ENCODE results near the gene JAKMIP3. TPM values are rescaled to one million over a fixed set of nuclear protein-coding genes. Genes with fewer than 3 reads are reported as not detected.
A peak's percentile ranks its signal among the peaks of the same experiment; 100 is the strongest.

Gene JAKMIP3
- total RNA-seq, 1 donor from 2014 or later = 0.18 TPM

DNA sequence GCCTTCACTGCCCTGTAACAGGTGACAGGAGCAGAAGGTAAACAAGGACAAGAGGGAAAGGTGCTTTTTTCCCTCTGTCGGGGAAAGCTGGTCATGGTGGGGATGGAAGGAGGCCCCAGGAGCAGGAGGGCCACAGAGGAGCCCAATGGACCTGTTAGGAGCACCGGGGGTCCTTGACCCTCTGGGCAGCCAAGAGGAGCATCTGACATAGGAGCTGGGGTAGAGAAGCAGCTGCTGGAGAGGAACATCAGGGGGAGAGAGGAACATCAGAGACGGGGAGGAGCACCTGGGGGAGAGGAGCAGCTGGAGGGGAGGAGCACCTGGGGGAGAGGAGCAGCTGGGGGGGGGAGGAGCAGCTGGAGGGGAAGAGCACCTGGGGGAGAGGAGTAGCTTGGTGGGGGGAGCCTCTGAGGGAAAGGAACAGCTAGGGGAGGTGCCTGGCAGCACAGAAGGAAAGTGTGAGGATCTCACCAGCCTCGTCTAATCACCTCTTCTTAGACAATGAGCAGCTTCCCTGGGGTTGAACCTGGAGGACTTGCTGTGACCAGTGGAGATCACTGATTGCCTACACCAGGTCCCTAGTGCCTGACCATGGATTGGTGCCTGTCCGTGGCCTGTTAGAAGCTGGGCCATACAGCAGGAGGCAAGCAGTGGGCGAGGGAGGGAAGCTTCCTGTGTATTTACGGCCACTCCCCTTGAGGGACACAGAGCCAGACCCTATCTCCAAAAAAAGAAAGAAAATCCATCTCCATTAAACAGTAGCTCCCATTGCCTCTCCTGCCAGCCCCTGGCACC lies 37.6 kb downstream of the JAKMIP3 start:
- Histone ChIP-seq H3K27me3 (ENCODE audit: low read depth) (no peaks in the 10 kb centered on the region), H3K9me3 (no peaks in the 10 kb centered on the region), H3K36me3 (no peaks in the 10 kb centered on the region), H3K4me3 (no peak overlapping the region), H3K27ac (no peak overlapping the region), H3K4me1 (no peaks in the 10 kb centered on the region)
- TF ChIP-seq, protein P1, sequence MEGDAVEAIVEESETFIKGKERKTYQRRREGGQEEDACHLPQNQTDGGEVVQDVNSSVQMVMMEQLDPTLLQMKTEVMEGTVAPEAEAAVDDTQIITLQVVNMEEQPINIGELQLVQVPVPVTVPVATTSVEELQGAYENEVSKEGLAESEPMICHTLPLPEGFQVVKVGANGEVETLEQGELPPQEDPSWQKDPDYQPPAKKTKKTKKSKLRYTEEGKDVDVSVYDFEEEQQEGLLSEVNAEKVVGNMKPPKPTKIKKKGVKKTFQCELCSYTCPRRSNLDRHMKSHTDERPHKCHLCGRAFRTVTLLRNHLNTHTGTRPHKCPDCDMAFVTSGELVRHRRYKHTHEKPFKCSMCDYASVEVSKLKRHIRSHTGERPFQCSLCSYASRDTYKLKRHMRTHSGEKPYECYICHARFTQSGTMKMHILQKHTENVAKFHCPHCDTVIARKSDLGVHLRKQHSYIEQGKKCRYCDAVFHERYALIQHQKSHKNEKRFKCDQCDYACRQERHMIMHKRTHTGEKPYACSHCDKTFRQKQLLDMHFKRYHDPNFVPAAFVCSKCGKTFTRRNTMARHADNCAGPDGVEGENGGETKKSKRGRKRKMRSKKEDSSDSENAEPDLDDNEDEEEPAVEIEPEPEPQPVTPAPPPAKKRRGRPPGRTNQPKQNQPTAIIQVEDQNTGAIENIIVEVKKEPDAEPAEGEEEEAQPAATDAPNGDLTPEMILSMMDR (IDR thresholded peaks at IDR 0.05) = no peak
- DNase-seq (no peak), ATAC-seq (no peak)
- intact Hi-C loops (cut with DNase I) = no loop called here

DNA sequence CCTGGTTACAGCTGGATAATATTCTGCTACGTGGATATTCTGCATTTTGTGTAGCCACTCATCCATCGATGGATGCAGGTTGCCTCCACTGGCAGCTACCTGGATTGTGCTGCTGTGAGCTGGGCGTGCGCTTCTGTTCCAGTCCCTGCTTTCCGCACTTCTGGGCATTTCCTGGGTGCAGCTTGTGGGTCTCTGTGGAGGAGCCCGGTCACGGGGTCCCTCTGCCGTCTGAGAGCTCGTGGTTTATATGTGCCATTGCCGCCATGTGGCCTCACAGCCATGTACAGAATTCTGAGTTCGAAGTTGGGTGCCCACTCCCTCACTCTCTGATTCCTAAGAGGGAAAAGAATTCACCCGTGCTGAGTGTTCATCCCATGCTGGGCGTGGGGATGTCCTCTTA lies 38.3 kb downstream of the JAKMIP3 start:
- Histone ChIP-seq H3K27me3 (ENCODE audit: low read depth) (no peaks in the 10 kb centered on the region), H3K4me3 (no peak overlapping the region), H3K27ac (no peak overlapping the region), H3K4me1 (no peaks in the 10 kb centered on the region), H3K9me3 (no peaks in the 10 kb centered on the region), H3K36me3 (no peaks in the 10 kb centered on the region)
- TF ChIP-seq, protein P1 (IDR thresholded peaks at IDR 0.05) = no peak
- intact Hi-C loops (cut with DNase I) = no loop called here
- ATAC-seq (no peak), DNase-seq (peak; percentile 26)

DNA sequence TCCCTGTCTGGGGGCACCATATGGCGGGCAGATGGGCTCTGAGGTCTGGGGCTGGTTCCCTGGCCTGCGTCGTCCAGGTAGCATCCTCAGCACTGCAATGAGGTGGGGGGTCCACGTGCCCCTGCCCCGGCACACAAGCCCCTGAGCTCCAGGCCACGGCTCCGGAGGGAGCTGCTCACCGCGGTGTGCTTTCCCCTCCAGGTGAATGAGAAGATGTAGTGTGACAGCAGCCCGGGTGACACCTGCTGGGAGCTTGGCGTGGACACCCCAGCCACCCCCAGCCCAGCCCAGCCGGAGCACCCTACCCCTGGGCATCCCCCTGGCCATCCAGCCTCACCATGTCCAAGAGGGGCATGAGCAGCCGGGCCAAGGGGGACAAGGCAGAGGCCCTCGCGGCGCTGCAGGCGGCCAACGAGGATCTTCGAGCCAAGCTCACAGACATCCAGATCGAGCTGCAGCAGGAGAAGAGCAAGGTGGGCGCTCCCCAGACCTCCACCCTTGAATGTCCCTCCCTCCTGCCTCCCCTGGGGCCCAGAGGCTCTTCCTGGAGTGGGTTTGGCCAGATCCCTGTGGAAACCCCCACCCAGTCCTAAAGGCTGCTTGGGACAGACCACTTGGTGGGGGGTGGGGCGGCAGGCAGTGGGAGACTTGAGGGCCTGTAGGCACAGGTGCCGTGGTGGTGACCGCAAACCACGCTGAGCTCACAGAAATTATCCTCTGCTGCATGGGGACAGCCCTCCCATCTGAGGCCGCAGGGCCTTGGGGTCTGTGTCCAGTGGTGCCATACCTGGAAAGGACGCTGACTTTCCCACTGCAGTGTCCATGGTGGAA lies 38.9 kb downstream of the JAKMIP3 start:
- DNase-seq = peak; percentile 35
- Histone ChIP-seq H3K27me3 (ENCODE audit: low read depth) (no peaks in the 10 kb centered on the region), H3K4me1 (no peaks in the 10 kb centered on the region), H3K4me3 (no peak overlapping the region), H3K36me3 (no peaks in the 10 kb centered on the region), H3K27ac (no peak overlapping the region), H3K9me3 (no peaks in the 10 kb centered on the region)
- intact Hi-C loops (cut with DNase I) = no loop called here
- TF ChIP-seq, protein P1 (IDR thresholded peaks at IDR 0.05) = no peak
- no peak for ATAC-seq

DNA sequence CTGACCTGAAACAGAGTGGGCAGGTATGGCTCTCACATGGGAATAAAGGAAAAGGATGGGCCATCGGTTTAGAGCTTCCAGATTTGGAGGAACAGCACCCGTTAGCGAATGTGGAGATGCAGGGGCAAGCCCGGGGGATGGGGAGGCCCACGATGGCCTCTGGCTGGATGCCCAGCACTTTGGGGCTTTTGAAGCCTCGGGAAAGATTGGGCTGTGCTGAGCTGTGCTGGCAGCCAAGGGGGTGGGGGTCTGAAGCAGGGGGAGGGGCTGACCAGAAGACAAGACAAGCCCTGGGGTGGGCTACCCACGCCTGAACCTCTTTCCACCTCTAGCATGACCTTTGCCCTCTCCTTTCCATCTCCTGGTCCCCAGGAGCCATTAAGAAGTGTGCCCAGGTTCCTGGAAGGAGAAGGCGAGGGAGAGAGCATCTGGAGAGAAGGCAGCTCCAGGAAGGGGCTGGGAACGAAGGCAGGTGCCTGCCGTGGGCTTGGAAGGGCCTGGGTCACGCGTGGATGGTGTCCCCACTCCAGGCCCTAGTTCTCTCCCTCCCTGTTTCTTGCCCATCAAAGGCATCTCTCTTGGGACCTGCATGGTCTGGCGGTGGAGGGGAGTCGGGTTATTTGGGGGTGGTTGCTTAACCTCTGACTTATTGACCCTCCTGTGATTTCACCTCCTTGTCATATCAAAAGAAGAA lies 39.7 kb downstream of the JAKMIP3 start:
- no peak overlapping the region for H3K4me3 ChIP-seq
- H3K27ac ChIP-seq = no peak overlapping the region

DNA sequence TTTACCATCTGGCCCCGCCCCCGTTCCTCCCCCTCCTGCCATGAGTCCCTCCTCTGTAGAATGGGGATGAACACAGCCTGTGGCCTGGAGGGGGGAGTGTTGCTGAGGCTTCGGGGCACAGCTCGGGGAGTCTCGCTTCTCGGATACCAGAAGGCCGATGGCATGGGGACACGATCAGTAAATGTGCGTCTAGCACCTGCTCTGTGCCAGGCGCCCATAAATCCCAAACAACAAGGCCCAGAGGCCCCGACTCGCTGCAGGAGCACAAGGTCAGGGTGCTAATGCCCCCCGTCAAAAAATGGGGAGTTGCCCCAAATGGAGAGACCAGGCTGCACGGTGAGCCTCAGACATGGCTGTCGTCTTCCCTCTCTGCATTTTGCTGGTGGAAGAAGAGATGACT lies 40.7 kb downstream of the JAKMIP3 start:
- TF ChIP-seq, protein P1 (IDR thresholded peaks at IDR 0.05) = no peak
- H3K9me3 ChIP-seq = no peaks in the 10 kb centered on the region
- DNase-seq (peak; percentile 20), ATAC-seq (no peak)
- H3K4me1 ChIP-seq = no peaks in the 10 kb centered on the region
- no peaks in the 10 kb centered on the region for H3K36me3 ChIP-seq
- H3K27me3 ChIP-seq (ENCODE audit: low read depth) = no peaks in the 10 kb centered on the region
- intact Hi-C loops (cut with DNase I) = no loop called here
- H3K27ac ChIP-seq = no peak overlapping the region
- H3K4me3 ChIP-seq = no peak overlapping the region

More for the DNA sequence above, 39.7 kb downstream of the JAKMIP3 start:
- ATAC-seq (no peak), DNase-seq (peak; percentile 22)
- Histone ChIP-seq H3K4me1 (no peaks in the 10 kb centered on the region), H3K27me3 (ENCODE audit: low read depth) (no peaks in the 10 kb centered on the region), H3K9me3 (no peaks in the 10 kb centered on the region), H3K36me3 (no peaks in the 10 kb centered on the region)
- TF ChIP-seq, protein P1 (IDR thresholded peaks at IDR 0.05) = no peak
- intact Hi-C loops (cut with DNase I) = no loop called here
